A673 (cell line): Measurements from ENCODE around the gene KDF1. TPM values are rescaled to one million over a fixed set of nuclear protein-coding genes. Genes with fewer than 3 reads are reported as not detected.
A peak's percentile ranks its signal among the peaks of the same experiment; 100 is the strongest.

Source experiments
- BruUV-seq: library from RNA; stranded (reverse); fragments of 400-500 nt; replicated peaks from 2 replicates; lab custom pipeline; 2021; lab: Mats Ljungman, UMichigan
- CTCF ChIA-PET: fragments of 300-600 bp; sonication (Branson Sonifier 250); formaldehyde crosslinking; loops from one replicate; lab custom pipeline; 2022; ENCODE audit warnings: antibody characterized with exemption; lab: Charles Lee
- POLR2A ChIA-PET: fragments of 300-600 bp; sonication (Branson Sonifier 250); formaldehyde crosslinking; loops from one replicate; lab custom pipeline; 2022; ENCODE audit warnings: antibody characterized with exemption; ENCODE audit not compliant: low non-redundant PET; lab: Charles Lee
- DNase-seq: peaks from one replicate; pipeline ENCODE4 v3.0.0-alpha.2; 2015; ENCODE audit warnings: low spot score
- H3K27ac ChIP-seq: fragments of 200-600 bp; sonication (generic); 2 replicates; pipeline ENCODE4 v1.5.1; 2016; ENCODE audit warnings: mixed run types, low read depth, mild to moderate bottlenecking, mixed read lengths, antibody characterized with exemption, low read length; ENCODE audit not compliant: poor library complexity, severe bottlenecking
- H3K27me3 ChIP-seq: fragments of 200-600 bp; sonication (generic); replicated peaks from 2 replicates; pipeline ENCODE4 v1.6.1; 2017; ENCODE audit warnings: mixed run types, low read depth, mild to moderate bottlenecking, mixed read lengths, antibody characterized with exemption, low read length; ENCODE audit not compliant: insufficient read depth, poor library complexity
- H3K36me3 ChIP-seq: fragments of 200-600 bp; sonication (generic); 2 replicates; pipeline ENCODE4 v1.6.1; 2016; ENCODE audit warnings: mixed run types, mild to moderate bottlenecking, mixed read lengths, antibody characterized with exemption, low read length; ENCODE audit not compliant: insufficient read depth, poor library complexity, severe bottlenecking
- H3K4me1 ChIP-seq: fragments of 200-600 bp; sonication (generic); 2 replicates; pipeline ENCODE4 v1.6.1; 2017; ENCODE audit warnings: mixed run types, mild to moderate bottlenecking, mixed read lengths, antibody characterized with exemption, low read length; ENCODE audit not compliant: insufficient read depth, poor library complexity, severe bottlenecking
- H3K4me3 ChIP-seq: fragments of 200-600 bp; sonication (generic); 2 replicates; pipeline ENCODE4 v1.5.1; 2016; ENCODE audit warnings: low read depth, mixed run types, mild to moderate bottlenecking, mixed read lengths, low read length; ENCODE audit not compliant: poor library complexity, severe bottlenecking
- H3K9me3 ChIP-seq: fragments of 200-600 bp; sonication (generic); 2 replicates; pipeline ENCODE4 v1.6.1; 2016; ENCODE audit warnings: mixed run types, low read depth, mild to moderate bottlenecking, mixed read lengths, antibody characterized with exemption, low read length; ENCODE audit not compliant: poor library complexity, severe bottlenecking
- CTCF ChIP-seq: fragments of 300-800, 200-600 bp; sonication (generic); conservative IDR thresholded peaks from 2 replicates; pipeline ENCODE4 v1.5.1; 2017; ENCODE audit warnings: low read depth, mild to moderate bottlenecking, antibody characterized with exemption, low read length, moderate library complexity, mixed read lengths
- EZH2 ChIP-seq: fragments of 200-600 bp; sonication (generic); IDR thresholded peaks from 2 replicates; pipeline ENCODE4 v1.6.1; 2017; ENCODE audit warnings: borderline replicate concordance, low read depth, mild to moderate bottlenecking, mixed read lengths, antibody characterized with exemption, low read length; ENCODE audit not compliant: poor library complexity, severe bottlenecking
- intact Hi-C: fragments of 100-400 bp; cut with micrococcal nuclease; formaldehyde crosslinking; loops from one replicate; pipeline ENCODE4 v1.10.0; 2022; ENCODE audit not compliant: unreplicated experiment
- total RNA-seq: library from RNA; stranded (reverse); gene quantifications from 2 replicates; pipeline ENCODE4 v1.2.3, GENCODE V29; 2021

KDF1 gene
- total RNA-seq, 1 experiment from 2014 or later, result not detected

- Histone ChIP-seq H3K4me1 (peaks cover 23% of the 10 kb centered on the region), H3K36me3 (no peaks in the 10 kb centered on the region), H3K9me3 (no peaks in the 10 kb centered on the region), H3K4me3 (no peak overlapping the region), H3K27ac (no peak overlapping the region), H3K27me3 (no peaks in the 10 kb centered on the region)
- CTCF ChIA-PET, result interaction anchor here (0.5 kb wide), 1 partner anchor 42 kb away, joined by 5 read pairs; no protein-coding TSS in a partner anchor
- intact Hi-C loops, result no loop called here
- no peak for TF ChIP-seq EZH2
- TF ChIP-seq CTCF, result no peak
- no TSS peak for BruUV-seq
- POLR2A ChIA-PET, result no interaction called here
- no peak for DNase-seq
Observed at GRCh38 chr1:27004471-27005165, 44.4 kb upstream of the KDF1 start.

DNA sequence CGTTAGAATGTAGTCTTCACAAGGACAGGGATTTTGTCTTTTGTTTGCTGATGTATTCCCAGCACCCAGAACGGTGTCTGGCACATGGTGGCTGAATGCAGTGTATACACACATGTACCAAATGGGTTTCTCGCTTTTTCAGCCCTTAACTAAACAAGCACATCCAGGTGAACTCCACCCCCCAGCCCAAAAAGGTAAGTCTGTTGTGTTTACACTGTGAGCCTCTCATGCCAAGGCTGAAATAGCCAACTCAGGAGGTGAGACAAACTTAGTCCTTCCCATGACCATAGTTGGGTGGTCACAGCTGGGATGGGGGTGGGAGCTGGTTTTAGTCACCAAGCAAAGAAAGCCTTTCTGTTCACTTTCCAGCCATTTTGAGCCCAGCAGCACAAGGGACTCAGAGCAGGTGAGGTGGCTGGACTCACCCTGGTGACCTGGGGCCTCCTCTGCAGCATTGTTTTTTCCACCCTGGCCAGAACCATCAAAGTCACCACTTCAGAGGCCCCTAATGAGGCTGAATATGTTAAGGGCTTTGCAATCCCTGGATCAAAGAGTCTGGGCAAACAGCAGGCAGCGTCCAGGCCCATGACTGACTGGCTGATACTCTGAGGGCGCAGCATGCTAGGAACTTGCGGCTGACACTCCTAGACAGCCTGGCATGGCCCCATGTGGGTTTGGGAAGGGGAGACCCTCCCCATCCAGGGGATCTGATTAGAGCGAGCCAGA, 43.6 kb upstream of the KDF1 start:
- Histone ChIP-seq H3K36me3 (no peaks in the 10 kb centered on the region), H3K4me3 (no peak overlapping the region), H3K27ac (no peak overlapping the region), H3K9me3 (no peaks in the 10 kb centered on the region), H3K27me3 (no peaks in the 10 kb centered on the region), H3K4me1 (peaks cover 23% of the 10 kb centered on the region)
- DNase-seq, result no peak
- TF ChIP-seq CTCF (no peak), EZH2 (no peak)
- intact Hi-C loops, result no loop called here
- ChIA-PET CTCF (no interaction called here), POLR2A (no interaction called here)
- no TSS peak for BruUV-seq

GRCh38 chr1:27001570-27002360, 41.5 kb upstream of the KDF1 start:
- H3K4me1 ChIP-seq, result peaks cover 23% of the 10 kb centered on the region
- no TSS peak for BruUV-seq
- peak; percentile 62 for DNase-seq
- TF ChIP-seq EZH2, result no peak
- TF ChIP-seq CTCF, result no peak
- H3K27ac ChIP-seq, result peak overlapping the region; percentile 18
- CTCF ChIA-PET, result no interaction called here
- no peaks in the 10 kb centered on the region for H3K9me3 ChIP-seq
- POLR2A ChIA-PET, result no interaction called here
- H3K27me3 ChIP-seq, result no peaks in the 10 kb centered on the region
- intact Hi-C loops, result no loop called here
- H3K4me3 ChIP-seq, result no peak overlapping the region
- H3K36me3 ChIP-seq, result no peaks in the 10 kb centered on the region
